CD4-positive, alpha-beta T cell treated with Interferon alpha-2 for 1 hour (primary cell): ENCODE data around the gene ADAT3.

Experiments used
- DNase-seq, 2 donors: peaks; one replicate each; pipeline ENCODE4 v3.0.0-alpha.2; 2020 to 2022

The ADAT3 gene

DNA sequence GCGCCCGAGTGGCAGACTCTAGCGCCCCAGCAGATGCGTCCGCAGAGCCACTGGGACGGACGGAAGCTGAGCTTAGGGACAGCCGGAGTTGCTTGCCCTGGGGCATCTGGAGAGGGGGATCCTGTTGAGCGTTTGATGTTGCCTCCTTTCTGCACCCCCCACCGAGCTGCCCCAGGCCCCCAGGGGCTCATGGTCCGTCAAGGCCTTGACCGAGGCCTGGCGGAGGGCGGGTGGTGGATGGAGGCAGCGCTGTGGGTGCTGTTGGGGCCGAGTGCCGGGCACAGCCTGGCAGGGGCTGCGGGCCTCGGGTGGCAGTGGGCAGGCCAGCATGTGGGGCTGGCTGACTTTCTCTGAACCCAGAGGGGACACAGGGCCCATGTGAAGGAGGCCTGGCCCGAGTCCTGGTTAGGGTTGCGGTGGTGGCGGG, 38.5 kb downstream of the ADAT3 start:
- no peak for DNase-seq

DNA sequence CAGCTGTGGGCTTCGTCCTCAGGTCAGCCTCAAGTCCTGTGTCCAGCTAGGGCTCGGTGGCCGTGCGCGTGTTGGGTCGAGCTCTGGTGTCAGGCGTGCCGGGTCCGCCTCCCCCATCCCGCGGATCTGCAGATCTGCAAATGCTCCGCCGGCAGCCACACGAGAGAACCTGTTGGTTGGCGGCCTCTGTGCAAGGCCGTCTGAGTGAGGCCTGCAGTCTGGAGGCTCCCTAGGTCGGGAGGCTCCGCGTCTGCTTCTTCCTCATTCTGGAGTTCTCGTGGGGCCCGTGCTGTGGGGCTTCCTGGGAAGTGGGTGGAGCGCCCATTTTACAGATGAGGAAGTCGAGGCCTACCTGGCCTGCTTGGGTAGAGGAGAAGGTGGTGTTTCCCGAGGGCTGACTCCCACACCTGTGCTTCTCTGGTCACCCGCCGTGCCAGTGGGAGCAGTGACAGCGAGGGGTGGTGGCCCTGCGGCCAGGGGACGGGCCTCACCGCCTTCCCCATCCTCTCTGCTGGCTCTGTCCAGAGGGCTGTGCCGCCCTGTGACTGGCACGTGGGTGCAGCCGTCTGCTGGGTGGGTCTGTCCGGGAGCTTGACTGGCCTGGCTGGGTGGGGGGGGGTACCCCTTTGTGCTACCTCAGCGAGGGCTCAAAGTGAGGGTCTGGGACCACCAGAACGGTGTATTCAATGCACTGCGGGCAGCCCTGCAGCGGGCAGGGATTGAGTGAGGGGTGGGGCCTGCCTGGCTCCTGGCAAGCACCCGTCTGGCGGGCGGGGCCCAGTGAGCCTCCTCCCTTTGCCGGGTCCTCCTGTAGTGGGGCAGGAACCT, 39.1 kb downstream of the ADAT3 start:
- no peak for DNase-seq

DNA sequence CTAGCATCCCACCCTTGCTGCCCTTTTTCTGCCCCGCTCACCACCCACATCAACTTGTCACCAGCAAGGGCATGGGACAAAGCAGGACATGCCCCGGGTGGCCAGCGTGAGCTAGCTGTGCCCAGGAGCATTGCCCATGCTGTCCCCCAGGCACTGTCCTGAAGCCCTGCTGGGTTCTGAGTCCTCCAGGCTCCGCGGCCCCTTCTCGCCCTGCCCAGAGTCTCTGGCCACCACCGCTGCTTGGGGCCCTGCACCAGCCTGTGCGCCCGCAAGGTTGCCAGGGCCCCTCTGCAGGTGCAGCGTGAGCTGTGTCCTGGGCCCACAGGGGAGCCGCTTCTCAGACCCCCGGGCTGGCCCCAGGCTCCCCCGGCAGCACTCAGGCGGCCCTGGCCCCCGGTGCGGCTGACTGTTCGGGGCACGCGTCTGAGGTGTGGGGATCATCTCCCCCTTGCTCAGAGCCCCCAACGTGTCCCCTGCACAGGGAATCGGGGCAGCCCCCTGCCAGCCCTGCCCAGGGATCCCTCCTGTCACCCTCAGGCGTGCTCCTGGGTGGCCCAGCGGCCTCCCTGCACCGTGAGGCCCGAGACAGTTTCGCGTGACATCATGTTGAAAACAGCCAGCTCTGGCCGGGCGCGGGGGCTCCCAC, 39.8 kb downstream of the ADAT3 start:
- DNase-seq: no peak

DNA sequence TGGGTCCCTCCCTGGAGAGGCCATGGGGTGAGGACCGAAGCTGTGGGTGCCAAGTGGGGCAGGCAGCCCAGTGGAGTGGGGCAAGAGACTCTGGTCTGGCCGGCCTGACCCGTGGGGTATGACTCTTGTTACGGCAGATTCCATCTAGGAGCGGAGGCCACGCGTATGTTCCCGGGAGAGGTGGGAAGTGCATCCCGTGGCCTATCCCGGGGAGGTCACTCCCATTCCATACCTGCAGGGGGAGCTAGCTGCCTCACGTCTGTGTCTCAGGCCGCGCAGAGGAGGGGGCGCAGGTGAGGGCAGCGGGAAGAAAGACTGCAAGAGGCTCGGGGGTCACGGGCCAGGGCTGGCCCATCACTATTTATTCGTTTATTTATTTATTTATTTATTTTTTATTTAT, 40.7 kb downstream of the ADAT3 start:
- DNase-seq: peak in 1 of 2 donors; percentile 38

DNA sequence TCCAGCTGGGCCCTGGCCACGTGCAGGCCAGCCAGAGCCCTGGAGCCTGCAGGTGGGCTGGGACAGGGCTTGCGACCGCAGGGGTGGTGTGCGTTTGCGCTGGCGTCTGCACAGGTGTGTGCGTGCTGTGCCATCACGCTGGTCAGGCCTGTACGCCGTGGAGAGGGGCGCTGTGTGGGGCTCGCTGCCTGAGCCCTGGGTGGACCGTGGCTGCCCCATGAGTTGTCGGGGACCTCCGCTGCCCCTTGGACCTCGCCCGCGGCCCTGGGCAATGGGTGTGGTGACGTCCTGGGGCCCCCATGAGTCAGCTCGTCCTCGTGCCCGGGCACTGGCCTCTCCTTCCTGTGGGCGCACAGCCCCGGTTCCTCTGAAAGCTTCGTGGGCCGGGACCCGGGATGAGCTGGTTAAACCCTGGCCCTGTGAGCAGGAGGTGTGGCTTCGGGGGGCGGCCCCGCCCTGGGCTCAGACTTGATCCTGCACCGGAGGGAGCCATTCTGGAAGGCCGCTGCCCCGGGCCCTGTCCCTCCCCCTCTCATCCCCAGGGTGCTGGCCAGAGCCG, 42.5 kb downstream of the ADAT3 start:
- no peak for DNase-seq

DNA sequence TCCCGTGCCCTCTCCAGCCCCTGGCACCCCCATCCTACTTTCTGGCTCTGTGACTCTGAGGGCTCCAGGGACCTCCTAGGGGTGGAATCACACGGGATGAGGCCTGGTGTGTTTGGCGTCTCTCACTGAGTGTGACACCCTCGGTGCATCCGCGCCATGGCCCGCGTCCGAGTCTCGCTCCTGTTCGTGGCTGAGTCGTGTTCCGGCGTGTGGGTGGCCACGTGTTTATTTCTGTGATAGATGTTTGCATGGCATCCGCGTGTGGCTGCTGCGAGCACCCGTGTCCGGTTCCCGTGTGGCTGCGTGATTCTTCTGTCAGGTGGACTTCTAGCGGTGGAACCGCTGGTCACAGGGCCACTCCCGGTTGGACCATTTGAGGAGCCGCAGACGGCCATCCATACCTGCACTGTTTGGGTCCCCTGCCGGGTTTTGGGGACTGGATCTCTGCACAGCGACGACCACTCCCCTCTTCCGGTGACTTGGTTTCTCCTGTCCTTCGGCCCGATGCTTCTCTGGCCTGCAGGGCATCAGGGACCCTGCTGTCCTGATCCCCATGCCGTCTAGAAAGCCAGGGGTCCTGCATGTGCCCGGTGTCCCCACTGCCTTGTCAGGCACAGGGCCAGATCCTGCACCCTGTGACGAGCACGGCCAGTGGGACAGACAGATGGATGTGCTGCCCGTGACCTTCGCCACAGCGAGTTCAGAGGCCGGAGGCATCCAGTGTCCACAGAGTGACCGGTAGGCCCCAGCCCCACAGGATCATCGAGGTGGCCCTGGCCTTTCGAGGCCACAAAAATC, 44.3 kb downstream of the ADAT3 start:
- DNase-seq: no peak

DNA sequence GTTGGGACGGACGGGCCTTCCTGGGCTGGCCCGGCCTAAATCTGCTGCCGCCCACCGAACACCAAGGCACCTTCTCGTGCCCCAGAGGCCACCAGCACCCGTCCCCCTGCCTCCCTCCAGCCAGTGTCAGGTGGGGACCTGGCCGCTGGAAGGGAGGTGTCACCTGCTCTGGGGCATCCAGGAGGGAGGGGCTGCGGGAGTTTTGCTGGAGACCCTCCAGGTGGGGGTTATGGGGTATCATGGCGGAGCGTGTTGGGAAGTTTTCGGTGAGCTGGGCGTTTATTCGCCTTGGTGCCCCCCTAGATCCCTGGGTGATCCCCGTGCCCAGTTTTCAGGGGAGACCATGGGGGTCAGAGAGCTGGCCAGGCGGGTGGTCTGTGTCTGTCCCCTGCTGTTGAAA, 45.4 kb downstream of the ADAT3 start:
- DNase-seq: no peak

DNA sequence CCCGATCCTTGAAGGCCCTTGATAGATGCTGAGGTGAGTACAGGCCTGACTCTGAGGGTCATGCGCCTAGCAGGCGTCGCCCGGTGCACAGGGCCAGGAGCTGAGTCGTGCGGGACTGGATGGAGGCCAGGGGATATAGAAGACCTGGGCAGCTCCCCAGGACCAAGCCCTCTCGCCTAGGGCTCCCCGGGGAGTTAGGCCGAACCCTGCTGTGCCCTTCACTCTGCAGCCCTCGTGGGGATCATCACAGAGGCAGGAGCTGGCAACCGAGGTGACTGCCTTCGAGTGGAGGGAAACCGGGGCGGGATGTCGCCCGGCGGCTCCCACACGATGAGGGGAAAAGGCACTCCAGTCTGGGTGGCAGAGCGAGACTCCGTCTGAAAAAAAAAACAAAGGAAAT, 47.4 kb downstream of the ADAT3 start:
- no peak for DNase-seq

DNA sequence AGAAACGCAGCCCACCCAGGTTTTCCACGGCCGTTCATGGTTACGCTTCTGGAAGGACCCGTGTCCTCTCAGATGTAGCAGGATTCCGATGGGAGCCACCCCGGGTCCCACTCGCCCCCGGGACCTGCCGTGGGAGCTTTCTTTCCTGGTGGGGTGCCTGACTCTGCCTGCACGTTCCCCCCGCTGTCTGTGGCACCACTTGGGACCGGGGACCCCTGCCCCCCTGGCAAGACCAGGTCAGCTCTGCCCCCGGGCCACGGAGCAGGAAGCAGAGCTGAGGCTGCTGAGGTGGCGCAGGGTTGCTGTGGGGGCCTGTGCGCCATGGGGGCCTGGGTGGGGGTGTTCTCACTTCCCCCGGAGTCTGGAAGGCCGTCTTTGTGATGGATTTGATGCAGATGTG, 47.8 kb downstream of the ADAT3 start:
- DNase-seq: no peak

DNA sequence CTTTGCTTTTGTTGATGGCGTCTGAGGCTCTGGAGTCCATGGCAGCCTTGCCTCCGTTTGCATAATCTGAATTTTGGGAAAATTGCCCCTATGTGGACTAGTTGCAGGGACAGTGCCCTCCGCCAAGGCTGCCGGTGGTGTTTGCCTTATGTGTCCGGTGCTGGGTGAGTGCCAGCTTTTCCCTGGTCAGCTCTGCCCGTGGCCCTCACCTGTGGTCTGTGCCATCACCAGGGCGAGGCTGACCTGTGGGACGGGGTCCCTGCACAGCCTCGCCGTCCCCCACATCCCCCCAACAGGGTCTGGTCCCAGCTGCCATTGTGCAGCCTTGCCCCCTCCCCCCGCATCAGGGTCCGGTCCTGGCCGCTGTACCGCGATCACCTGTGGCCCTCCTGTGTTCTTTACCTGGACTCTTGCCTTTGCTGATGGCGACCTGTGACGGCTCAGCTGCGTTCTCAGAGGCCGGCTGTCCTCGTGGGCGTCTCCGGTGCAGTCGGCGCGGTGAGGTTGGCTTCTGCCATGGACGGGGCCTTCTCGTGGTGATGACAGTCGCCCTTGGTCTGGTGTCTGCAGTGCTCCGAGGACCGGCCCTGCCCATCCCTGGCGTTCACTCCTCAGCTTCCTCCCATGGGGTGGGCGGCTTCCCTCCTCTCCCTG, 48.4 kb downstream of the ADAT3 start:
- DNase-seq: no peak

DNA sequence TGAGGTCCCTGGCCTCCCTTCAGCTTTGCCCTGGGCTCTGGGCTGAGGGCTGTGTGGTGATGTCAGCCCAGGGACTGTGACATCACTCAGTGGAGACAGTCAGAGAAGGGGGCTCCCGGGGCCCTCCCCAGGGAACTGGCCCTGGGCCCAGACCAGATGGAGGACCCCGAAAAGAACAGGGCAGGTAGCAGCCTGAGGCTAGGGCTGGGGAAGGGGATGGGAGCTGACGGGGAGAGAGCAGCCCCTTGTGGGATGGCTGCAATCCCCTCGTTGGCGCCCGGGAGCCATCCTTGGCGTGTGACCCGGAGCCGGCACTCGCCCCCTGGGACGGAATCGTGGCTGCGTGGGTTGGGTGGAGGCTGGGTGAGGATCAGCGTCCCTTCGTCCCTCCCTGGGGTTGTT, 49.3 kb downstream of the ADAT3 start:
- no peak for DNase-seq

DNA sequence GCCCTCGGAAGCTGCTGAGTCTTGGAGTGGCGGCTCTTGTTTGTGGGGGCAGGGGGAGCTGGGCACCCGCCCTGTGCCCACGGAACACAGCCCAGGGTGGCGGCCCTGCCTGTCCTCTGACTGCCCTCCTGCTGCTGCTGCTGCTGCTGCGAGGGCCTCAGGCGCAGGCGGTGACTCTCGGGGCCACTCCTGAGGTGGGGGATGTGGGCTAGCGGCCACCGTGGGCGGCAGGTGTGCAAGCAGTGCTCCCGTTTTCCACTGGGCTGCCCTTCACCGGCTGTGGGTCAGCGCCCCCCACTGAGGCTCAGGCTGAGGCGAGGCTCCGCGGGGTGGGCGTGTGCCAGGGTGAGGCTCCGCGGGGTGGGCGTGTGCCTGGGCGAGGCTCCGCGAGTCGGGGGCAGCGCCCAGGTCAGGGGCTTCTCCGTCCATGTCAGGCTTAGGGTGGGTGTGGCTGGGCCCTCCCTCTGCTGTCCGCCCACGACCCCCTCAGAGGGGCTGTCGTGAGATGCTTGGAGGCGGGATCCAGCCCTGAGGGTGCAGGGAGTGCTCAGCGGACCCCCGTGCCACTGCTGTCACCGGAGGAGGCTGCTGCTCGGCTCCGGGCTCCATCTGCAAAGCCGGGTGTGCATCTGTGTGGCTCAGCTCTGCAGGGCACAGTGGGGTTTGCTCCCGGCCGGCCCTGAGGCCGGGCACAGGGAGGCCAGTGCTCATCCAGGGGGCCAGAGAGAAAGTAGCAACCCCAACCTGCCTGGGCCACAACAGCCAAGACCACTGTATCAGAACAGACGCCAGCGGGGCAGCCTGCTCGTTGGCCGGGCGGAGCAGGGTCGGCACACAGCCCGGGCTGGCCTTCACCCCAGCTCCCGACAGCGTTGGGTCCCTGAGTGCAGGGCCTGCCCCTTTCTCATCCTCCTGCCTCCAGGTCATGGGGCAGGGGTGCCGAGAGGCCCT, 50.2 kb downstream of the ADAT3 start:
- DNase-seq: no peak

DNA sequence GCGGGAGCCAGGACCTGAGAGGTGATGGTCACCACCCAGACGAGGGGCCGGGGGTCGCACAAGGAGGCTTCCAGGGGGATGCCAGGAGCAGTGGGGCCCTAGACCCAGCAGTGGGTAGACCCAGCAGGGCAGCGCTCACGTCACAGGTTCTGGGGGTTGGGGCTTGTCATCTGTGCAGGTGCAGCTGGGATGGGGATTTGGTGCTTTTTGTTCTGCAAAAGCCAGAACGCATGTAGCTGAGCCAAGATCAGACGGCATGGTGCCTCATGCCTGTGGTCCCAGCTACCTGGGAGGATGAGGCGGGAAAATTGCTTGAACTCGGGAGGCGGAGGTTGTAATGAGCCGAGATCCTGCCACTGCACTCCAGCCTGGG, 50.9 kb downstream of the ADAT3 start:
- DNase-seq: no peak

DNA sequence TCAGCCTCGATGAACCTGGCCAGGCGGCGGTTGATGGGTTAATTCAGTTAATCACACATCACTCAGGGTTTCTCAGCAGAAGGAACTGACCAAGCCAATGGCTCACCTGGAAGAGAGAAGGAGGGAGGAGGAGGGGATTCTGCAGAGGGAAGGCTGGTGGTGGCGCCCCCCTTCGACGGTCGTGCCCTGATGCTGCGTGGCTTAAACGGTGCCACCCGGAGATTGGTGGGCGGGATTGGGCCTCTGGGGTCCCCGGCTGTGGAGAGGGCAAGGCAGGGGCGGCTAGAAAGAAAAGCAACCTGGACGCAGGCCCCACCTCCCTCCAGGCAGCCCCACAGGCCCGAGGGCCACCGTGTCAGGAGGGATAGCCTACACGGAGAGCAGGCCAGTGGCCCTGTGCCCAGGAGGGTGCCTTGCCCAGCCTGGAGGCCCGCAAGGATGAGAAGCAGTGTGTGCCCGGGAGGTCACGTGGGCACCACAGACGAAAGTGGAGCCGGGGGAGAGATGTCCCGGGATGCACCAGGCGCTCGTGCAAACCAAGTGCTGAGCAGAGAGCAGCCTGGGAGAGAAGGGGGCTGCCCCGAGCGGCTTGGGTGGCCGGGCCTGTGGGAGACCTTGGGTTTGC, 51.8 kb downstream of the ADAT3 start:
- no peak for DNase-seq

DNA sequence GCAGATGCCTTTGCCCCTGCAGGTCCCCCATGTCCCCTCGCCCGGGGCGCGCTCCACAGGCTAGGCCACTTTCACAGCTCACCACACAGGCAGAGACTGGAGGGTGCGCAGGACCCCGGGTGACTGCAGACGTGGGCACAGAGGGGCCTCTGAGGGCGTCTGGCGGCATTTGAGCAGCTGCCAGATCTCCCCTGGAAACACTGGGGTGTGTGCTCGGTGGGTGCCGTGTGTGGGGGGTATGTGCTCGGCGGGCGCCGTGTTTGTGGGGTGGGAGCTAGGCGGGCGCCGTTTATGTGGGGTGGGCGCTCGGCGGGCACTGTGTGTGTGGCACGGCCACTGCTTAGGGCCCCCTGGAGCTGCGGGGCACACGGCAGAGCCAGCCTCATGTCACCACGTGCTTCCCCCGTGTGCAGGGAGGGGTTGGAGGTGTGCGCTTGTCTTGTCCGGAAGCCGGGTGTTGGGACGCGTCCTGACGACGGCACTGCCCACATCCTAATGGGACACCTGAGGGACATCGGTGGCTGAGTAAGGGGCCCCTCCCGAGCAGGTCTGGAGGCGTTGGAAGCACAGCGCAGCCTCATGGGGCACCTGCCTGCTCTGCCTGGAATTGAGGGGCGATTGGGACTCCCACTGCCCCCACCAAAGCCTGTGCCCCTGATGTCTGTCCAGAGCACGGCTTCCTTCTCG, 52.5 kb downstream of the ADAT3 start:
- DNase-seq: no peak

DNA sequence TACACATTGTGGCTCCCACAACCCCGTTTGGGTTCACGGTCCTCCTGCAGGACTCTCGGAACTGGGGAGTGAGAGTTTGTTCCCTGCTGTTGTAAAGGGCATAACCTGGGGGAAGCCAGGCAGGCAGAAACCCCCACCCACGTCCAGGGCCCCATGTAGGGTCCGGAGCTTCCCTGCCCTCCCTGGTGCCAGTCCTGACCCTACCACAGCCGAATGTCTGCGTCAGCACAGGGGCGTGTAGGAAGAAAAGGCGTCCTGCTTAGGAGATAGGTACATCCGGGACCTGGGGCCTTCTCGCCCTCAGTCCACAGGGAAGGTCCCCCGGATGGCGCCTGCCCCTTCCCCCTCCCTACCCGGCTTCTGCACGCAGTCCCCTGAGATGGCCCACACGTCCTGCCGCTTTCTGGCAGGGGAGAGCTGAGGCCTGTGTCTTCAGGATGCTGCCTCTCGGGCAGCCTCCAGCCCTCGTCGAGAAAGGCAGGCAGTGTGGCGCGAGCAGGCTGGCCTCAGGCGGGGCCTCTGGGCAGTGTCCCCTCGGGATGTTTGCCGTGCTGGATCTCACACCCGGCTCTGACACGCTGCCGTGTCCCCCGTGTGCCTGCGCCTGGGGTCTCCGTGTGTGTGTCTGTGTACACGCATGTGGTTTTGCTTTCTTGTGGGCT, 54.9 kb downstream of the ADAT3 start:
- no peak for DNase-seq

DNA sequence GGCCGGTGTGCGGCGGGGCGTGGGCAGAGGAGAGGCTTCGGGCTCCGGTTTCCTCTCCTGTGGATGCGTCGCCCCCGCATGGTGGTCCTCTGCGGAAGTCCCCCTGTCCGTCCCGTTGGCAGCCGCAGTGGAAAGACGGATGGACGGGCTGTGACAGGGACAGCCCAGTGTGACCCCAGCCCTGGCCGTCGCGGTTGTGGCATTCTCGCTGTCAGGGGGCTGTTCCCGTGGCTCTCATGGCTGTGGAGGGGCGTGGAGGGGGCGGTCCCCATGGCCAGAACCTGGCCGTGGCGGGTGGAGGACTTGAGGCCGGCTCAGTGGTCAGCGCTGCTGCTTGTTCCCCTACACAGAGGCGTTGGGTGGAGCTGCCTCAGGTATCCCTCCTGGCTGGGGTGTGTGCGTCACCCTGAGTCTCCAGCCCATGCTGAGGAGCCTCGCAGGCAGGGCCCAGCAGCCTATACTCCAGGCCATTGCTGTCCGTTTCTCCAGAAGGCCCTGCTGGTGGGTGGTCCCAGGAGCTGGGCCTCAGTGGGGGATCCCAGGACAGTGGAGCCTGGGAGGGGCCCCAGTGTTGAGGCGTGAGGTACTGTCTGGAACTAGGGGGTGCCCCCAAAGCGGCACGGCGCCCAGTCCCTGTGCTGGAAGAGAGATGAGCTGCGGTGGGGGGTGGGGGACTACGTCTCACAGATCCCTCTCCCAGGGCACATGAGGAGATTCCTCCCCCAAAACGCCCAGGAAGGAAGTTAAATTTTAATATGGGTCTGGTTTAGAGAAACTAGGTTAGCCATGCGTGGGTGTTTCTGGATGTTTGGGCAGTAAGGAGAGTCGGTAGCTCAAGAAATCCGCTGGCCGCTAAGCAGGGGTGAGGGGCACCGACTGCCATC, 56.0 kb downstream of the ADAT3 start:
- no peak for DNase-seq

DNA sequence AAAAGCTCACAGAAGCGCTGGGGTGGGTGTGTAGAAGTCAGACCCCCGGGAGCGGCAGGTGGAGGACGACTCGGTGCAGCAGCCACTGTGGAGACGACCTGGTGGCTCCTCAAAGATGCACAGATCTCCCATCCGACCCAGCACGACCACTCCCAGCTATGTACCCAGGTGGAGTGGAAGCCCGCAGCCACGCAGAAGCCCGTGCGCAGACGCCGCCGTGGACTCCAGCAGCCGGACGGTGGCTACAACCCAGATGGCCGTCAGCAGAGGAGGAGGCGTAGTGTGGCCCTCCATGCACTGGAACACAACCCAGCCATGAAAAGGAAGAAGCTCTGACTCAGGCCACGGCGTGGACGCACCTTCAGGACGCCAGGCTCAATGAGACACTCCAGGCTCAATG, 57.5 kb downstream of the ADAT3 start:
- DNase-seq: no peak
